GM19438 (cell line): Measurements from ENCODE around the gene LIN7A.
A peak's percentile ranks its signal among the peaks of the same experiment; 100 is the strongest.

Source experiments
- ATAC-seq: cut with Tn5 transposase; IDR thresholded peaks from one replicate; pipeline ENCODE4 v1.9.1; 2021; ENCODE audit warnings: low read depth; ENCODE audit not compliant: unreplicated experiment

The LIN7A gene

DNA sequence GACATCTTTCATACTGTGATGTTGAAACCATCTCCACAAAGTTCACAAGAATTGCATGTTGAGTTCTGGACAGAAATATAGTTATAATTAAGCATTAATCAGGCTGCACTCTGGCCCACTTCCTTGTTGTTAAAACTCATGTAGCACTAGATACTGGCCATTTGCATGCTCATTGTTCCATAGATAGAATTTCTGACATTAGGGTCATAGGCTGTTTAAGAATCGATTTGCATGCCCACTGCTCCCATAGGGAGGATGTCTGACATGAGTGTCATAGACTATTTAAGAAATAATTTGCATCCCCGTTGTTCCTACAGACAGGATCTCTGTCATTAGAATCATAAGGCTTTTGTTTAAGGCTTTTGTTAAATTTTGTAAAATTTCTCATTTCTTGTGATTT is 170.8 kb downstream of the LIN7A start:
- ATAC-seq: peak; percentile 60

GRCh38 chr12:80766210-80766609 is 171.5 kb downstream of the LIN7A start:
- no peak for ATAC-seq

DNA sequence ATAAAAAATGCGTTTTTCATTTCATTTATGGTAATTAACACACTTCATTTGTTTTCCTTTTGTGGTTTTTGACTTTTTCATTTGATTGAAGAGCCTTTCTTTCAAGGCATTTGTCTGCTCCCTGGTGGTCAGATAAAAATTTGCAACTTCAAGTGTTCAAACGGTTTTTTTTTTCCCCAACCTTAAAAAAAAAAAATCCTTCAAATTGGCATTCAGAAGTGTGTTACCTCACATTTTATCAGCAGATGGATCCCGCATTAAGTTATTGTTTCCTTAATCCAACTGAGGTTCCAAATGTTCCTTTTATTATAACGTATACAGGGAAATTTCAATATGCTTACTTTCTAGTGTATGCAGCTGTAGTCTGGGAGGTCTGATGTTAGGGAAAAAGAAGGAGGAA is 173.9 kb downstream of the LIN7A start:
- no peak for ATAC-seq

DNA sequence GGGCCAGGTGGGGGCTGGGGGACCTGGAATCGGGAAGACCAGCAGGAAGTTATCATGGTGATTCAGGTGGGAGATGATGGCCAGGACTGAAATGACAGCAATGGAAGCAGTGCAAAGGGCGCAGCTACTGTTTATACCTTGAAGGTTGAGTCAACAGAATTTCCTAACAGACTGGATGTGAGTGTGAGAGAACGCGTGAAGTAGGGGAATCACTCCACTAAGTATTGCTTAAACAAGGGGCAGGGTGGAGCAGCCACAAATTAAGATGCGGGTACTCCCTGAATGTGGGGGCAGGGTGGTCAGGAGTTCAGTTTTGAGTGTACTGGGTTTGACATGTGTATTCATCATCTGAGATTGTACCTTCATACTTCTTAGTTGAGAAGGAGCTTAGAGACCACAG is 175.9 kb downstream of the LIN7A start:
- ATAC-seq: no peak

DNA sequence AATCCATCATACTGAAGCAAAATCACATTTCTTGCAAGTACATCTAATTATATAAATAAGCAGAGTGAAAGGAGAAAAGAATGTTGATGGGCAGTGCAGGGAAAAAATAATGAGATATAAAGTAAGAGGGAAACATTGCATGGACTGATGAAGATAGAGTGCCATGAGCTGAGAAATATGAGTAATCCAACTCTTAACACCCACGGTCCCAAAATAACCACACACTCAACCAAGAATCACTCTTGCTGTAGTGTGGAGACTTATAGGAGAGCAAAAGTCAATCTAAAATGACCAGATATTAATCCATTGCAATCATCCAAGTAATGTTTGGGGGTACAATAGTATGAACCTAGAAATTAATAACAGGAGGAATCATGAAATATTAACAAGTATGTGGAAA is 180.9 kb downstream of the LIN7A start:
- ATAC-seq: no peak

DNA sequence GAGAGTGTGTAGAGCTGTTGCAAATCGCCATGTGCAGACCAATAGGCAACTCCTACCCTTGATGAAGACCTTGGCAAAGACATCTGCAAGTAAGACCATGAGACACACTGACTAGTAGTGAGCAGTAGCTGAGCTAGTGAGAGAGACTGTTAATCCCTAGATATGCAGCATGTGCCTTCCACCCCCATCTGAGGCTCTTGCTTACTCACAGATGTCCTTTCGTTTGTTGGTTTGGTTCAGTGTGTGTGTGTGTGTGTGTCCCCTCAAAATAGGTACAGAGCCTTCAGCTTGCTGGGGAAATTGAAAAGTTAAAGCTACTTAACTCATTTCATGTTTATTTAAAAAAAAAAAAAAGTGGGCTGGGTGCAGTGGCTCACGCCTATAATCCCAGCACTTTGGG is 183.5 kb downstream of the LIN7A start:
- no peak for ATAC-seq

GRCh38 chr12:80752464-80752863 is 185.3 kb downstream of the LIN7A start:
- no peak for ATAC-seq

GRCh38 chr12:80749456-80749855 is 188.3 kb downstream of the LIN7A start:
- no peak for ATAC-seq

DNA sequence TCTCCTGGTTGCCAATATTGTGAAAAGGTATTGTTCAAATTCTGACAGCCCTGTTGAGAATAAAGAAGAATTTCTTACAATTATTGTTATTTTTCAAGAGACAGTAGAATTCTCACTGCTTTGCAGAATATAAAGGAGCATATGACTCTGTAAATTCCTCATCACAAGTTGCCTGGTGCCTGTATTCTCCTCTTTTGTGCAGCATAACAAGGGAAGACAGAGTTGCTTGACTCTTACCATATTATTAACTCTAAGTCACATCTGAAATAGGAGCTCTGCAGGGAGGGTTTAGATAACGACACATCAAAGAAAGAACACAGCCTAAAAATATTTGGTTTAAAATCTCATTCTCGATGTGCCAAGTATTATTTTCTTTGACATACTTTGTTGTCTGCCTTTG is 189.9 kb downstream of the LIN7A start:
- no peak for ATAC-seq

- no peak for ATAC-seq
Measured at GRCh38 chr12:80745851-80746505, 191.8 kb downstream of the LIN7A start.
